Activated CD8-positive, alpha-beta memory T cell treated with anti-CD3 and anti-CD28 coated beads for 36 hours (primary cell): Measurements from ENCODE around the gene WDR27. TPM values are rescaled to one million over a fixed set of nuclear protein-coding genes. Genes with fewer than 3 reads are reported as not detected.
"Not testable (repeated sequence)": the region's sequence is repeated elsewhere in the genome, so short reads cannot be mapped to it uniquely, and the experiment has no call there.

ENCODE experiments used
- CTCF ChIA-PET: fragments of 350-600 bp; sonication (Branson Sonifier 250); formaldehyde crosslinking; loops from one replicate; lab custom pipeline; 2021; ENCODE audit warnings: antibody characterized with exemption; lab: Charles Lee
- POLR2A ChIA-PET: fragments of 350-600 bp; sonication (Branson Sonifier 250); formaldehyde crosslinking; loops from one replicate; lab custom pipeline; 2021; ENCODE audit warnings: antibody characterized with exemption; lab: Charles Lee
- total RNA-seq, 2 experiments: library from RNA; stranded (reverse); gene quantifications; one replicate each; pipeline ENCODE4 v1.2.3, GENCODE V29; 2021

WDR27 gene
- total RNA-seq, 2 experiments from 2014 or later = 32.0 TPM

DNA sequence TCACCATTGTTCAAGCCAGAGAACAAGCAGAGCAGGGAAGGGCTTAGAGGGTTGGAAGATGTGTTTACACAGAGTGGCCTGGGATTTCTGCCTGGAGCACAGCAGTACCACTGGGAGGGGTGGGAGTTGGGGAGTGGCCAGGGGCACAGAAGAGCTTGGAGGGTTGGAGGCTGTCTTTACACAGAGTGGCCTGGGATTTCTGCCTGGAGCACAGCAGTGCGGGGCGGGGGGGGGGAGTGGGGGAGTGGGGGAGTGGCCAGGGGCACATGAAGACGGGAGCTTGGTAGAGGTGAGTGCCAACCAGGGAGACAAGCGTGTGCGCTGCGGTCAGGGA, 50.9 kb downstream of the WDR27 start:
- ChIA-PET CTCF (no interaction called here), POLR2A (no interaction called here)

DNA sequence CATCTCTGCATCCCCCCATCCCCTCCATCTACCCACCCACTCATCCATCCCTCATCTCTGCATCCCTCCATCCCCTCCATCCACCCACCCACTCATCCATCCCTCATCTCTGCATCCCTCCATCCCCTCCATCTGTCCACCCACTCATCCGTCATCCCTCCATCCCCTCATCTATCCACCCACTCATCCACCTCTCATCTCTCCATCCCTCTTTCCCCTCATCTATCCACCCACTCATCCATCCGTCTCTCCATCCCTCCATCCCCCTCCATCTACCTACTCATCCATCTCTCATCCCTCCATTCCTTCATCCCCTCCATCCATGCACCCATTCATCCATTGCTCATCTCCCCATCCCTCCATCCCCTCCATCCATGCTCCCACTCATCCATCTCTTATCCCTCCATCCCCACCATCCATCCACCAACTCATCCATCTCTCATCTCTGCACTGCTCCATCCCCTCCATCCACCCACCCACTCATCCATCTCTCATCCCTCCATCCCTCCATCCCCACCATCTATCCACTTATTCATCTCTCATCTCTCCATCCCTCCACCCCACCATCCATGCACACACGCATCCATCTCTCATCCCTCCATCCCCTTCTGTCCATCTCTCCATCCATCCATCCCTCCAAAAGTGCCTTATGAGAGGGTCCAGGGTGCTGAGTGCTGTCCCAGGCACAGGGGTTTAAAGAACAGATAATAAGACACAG, 51.4 kb downstream of the WDR27 start:
- ChIA-PET POLR2A (no interaction called here), CTCF (no interaction called here)

DNA sequence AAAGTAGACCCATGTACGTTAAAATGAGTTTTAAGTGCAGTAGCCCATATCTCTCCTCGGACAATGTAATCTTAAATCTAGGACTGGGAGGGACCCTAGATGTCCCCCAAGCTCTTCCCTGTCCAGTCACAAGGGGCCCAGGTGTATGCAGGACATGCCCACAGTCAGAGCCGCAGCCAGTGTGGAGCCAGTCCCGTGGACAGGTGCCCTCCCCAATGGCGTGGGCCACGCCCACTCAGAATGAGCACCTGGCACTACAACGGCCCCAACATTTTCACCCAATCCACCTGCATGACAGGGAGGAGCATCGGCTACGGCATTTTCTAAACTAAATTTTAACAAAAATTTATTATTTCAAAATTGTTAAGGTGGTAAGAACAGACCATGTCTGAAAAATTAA, 53.2 kb downstream of the WDR27 start:
- POLR2A ChIA-PET = no interaction called here
- CTCF ChIA-PET = interaction anchor here (0.6 kb wide), 1 partner anchor 751 kb away, joined by 3 read pairs; no protein-coding TSS in a partner anchor

DNA sequence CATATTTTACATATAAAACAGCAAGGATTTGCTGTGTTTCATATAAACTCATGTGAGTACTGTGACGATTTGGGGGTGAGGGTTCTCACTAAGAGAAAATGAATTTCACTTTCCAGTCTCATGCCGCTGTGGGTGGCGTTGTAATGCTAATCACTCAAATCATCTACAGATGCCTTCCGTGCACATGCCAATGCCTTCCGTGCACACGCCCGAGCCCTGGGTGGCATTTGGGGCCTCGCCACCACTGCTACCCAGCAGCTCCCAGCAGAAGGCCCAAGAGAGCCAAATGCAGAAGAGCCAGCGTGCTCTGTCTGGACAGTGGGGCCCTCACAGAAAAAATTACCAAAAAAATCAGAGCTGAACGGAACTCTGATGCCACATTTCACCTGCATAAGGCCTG, 53.7 kb downstream of the WDR27 start:
- CTCF ChIA-PET = interaction anchor here (0.6 kb wide), 1 partner anchor 750 kb away, joined by 3 read pairs; no protein-coding TSS in a partner anchor

DNA sequence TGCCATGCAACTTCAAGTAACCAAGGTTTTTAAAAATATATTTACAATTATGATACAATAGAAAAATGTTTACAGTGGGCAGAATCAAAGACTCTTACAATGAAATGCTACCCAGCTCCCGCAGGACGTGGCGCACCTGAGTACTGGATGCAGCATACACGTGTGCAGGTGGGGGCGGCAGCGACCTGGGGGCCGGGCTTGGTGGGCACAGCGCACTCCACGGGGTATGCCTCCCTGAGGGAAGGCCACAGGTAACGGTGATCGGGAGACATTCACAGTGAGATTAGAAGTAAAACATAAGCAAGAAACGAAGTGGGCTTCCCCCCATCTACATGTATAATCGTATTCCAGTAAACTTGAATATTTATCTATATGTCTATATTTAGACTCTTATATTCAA, 54.2 kb downstream of the WDR27 start:
- POLR2A ChIA-PET = no interaction called here
- CTCF ChIA-PET = no interaction called here

More for the DNA sequence above, 53.7 kb downstream of the WDR27 start:
- POLR2A ChIA-PET = no interaction called here

DNA sequence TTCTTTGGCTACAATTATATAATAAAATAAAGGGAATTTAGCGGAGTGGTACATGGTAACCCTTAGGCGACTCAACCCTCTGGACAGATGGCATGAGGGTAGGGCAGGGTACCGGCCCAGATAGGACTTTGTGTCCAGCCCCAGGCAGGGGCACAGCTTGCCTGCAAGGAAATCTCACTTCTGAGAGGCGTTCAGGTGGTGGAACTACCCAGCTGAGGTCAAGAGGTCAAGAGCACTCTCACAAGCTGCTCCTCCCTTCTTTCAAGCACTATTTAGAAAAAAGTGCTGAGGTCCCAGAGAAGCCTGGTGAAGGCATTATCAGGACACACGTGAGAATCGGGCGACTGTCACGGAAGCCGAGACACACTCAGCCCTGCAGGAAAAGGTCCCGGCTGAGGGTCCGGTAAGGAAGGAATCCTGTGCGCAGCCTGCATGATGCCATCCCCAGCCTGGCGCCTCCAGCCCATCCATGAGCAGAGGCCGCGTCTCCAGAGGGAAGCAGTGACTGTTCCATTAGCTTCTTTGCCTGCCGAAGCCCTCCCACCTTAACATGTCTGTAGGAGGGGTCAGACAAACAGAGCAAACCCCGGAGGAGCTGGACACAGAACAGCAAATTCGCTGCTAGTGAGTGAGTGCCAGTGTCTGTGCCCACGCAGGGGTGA, 54.8 kb downstream of the WDR27 start:
- CTCF ChIA-PET = no interaction called here

DNA sequence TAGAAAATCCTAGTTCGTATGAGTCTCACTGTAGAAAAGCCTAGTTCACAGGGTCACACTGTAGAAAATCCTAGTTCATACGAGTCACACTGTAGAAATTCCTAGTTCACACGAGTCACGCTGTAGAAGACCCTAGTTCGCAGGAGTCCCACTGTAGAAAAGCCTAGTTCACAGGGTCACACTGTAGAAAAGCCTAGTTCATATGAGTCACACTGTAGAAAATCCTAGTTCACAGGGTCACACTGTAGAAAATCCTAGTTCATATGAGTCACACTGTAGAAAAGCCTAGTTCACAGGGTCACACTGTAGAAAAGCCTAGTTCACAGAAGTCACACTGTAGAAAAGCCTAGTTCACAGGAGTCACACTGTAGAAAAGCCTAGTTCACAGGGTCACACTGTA, 56.4 kb downstream of the WDR27 start:
- POLR2A ChIA-PET, CTCF ChIA-PET: not testable (repeated sequence)

More for the DNA sequence above, 54.8 kb downstream of the WDR27 start:
- POLR2A ChIA-PET = no interaction called here

DNA sequence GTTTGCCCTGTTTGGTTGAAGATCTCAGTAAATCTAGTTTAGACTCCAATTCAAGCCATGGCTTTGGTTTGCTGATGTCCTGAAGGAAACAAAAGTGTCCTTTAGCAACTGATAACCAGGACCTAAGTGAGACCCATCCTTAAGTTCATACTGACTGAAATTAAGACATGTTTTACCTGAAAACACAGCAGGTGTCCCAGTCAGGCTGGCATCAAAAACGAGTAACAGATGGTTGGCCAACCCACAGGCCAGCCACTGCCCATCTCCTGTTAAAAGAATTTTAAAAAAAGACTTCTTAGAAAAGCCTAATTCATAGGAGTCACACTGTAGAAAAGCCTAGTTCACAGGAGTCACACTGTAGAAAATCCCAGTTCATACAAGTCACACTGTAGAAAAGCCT, 58.3 kb downstream of the WDR27 start:
- POLR2A ChIA-PET = no interaction called here
- CTCF ChIA-PET = no interaction called here

DNA sequence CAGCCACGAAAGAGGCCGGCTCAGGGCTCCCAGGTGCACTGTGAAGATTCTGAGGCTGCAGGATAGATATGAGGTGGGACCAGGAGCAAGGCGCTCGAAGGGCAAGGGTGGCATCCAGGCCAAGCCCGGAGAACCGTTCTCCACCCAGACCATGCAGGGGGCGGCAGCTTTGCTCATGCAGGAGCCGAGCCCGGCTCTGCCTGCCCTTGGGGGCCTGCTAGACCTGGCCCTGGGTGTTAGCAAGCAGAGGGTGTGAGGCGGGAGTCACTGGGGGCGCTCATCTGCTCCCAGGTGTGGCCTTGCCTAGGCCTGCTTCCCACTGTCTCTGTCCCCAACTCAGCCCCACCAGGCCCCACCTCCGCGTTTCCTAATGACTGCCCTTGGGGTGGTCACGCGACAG, 59.4 kb downstream of the WDR27 start:
- ChIA-PET POLR2A (no interaction called here), CTCF (no interaction called here)

DNA sequence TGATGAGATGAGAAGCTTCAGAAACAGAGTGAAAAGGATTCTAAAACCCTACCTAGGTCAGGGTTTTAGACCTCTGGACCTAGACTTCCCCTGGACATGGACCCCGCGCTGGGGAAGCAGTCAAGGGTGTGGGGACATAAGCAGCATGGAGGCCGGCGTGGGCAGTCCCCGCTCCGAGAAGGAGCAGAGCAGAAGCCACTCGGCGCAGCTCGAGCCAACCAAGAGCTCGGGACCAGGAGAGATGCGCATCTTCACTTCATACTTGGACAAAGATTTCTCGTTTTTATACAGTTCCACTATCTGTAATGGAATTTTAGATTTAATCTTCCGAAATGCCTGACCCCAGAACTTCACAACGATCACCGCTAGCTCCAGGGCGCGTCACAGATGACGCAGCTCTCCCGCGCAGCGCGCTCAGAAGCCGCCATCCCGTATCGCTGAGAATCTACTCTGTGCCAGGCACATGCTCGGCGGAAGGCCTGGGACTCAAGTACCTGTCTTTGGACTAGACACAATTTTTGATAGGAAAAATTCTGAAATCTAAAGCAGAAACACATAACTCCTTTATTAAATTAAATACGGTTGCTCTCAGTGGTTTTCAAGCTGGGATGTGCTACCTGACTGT, 60.3 kb downstream of the WDR27 start:
- POLR2A ChIA-PET = no interaction called here

DNA sequence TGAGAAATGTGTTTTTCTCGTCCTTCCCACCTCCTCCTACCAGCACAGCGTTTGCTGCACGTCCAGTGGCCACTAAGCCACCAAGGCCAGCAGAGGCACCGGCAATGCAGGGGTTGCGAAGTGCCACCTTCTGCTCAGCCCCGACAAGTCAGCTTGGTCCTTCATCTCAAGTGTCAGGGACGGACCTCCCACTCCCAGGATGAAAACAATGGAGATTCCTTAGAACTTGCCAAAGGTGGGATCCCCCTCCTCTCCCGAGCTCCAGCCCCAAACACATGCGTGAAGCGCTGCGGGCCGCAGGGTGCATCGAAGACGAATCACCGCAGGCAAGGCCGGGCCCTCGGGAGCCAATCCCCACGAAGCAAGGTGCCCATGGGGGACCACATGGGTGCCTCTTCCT, 60.8 kb downstream of the WDR27 start:
- POLR2A ChIA-PET = no interaction called here
- CTCF ChIA-PET = no interaction called here

More for the DNA sequence above, 60.3 kb downstream of the WDR27 start:
- CTCF ChIA-PET = no interaction called here

DNA sequence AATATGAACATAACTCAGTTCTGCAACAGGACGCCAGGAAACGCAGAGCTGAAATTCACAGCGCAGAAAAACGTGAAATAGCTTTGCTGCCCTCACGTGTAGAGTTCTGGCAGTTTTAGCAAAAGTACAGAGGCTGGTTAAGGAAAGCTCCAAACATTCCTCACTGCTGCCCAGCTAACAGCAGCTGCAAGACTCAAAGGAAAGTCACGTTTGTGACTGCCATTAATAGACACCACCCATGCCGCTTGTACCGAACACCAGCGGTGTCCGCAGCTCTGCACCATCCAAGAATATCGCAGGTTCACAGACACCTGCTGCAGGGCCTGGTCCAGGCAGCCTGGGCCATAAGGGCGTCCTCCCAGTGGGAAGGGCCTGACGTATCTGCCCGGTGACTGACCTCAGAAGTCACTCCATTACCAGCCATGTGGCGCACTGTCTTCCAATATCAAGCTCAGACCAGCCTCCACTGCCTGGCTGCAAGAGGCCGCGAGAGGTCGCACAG, 61.4 kb downstream of the WDR27 start:
- ChIA-PET CTCF (interaction anchor here (0.7 kb wide), 1 partner anchor 29 kb away, joined by 3 read pairs; no protein-coding TSS in a partner anchor), POLR2A (no interaction called here)

DNA sequence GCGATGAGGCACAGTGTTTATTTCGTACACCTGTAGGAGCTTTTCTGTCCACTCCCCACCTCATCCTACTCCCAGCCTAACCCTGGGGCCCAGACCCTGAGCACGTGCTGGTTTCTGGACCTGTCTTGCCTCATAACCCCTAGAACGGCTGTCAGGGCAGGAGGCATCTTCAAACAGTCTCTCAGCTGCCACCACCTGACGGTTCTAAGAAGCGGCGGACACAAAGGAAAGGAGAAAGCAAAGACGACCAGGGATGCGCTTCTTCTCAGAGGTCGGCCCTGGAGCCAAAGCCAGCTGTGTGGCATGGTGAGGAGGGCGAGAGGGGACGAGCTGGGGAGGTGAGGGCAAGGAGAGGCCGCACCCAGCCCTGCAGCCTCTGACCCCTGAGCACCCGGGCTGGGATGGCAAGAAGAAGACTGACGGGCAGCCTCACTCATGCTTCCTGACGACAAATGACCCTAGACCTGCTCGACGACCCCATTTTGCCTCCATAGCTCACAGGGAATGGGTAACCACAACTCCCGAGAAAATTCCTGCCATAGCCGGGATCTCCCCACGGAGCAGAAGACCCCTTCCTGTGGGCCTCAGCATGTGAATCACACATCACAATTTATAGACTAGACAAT, 62.1 kb downstream of the WDR27 start:
- POLR2A ChIA-PET = no interaction called here
- CTCF ChIA-PET = interaction anchor here (0.7 kb wide), 1 partner anchor 28 kb away, joined by 3 read pairs; no protein-coding TSS in a partner anchor

DNA sequence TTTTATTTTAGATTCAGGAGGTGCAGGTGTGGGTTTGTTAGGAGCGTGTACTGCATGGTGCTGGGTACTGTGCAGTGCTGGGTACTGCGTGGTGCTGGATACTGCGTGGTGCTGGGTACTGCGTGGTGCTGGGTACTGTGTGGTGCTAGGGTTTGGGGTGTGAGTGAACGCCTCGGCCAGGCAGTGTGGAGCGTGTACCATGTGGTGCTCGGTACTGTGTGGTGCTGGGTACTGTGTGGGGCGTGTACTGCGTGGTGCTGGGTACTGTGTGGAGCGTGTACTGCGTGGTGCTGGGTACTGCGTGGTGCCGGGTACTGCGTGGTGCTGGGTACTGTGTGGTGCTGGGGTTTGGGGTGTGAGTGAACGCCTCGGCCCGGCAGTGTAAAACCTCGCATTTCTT, 62.9 kb downstream of the WDR27 start:
- ChIA-PET POLR2A (no interaction called here), CTCF (no interaction called here)

DNA sequence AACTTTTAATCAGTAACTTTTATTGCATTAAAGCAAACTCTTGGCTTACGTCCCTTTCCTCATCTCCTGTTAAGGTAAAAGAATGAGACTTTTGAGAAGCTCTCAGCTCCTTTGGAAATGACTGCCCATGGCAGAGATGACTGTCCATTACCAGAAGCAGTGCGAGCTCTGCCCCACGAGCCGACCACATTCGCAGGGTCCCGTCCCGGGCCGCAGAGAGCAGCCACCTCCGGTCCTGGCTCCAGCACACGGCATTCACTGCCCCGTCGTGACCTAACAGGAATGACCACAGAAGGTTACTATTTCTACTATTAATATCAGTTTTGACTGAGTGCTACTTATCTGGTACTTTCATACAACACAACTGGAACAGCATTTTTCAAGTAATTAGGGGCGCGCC, 63.4 kb downstream of the WDR27 start:
- CTCF ChIA-PET = no interaction called here
- POLR2A ChIA-PET = no interaction called here

DNA sequence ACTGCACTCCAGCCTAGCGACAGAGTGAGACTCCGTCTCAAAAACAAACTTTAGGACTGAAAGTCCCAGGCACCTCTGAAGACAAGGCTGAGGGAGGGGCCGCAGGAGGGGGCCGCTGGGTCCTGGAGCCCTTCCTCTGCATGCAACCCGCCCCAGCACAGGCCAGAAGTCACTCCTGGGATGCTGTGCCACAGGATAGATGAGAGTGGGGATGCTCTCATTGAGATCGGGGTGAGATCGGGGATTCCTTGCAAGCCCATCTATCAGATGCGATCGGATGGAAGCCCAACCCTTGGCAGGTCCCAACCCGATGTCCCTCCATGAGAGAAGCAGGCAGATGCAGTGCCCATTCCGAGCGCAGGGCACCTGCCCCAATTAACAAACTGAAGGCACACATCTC, 66.5 kb downstream of the WDR27 start:
- ChIA-PET POLR2A (no interaction called here), CTCF (no interaction called here)

DNA sequence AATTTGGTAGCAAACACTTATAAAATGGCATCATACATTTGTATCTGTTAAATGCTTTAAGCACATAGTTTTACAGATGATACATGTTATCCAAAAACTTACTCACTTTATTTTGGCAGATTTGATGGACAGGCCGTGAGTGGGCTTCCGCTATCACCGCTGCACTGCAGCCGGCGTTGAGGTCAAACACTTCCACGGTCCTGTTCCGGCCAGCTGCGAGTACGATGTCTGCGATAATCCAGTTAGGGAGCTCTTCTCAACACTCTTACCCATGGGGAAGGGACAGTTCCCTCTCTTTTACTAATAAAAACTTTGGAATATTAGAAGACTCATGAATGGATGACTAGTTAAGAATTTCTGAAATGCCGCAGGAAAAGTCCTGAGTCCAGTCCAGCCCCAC, 69.0 kb downstream of the WDR27 start:
- POLR2A ChIA-PET = no interaction called here
- CTCF ChIA-PET = no interaction called here

DNA sequence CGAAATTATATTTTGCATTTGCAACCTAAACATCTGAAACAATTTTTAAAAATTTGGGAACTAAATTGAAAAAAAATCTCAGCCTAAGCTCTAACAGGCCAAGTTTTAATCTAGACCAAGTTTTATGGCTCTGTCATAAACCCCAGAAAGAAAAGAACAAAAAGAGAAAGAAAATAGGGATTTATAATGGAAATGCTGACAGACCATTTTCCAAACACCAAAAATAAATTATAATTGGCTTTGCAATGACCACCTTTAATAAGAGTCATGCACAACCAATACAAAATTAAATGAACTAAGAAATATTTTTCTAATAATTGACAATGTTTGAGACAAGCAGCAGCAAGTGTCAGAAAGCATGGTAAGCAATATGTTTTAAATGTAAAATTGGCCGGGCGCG, 72.6 kb downstream of the WDR27 start:
- ChIA-PET POLR2A (no interaction called here), CTCF (no interaction called here)

DNA sequence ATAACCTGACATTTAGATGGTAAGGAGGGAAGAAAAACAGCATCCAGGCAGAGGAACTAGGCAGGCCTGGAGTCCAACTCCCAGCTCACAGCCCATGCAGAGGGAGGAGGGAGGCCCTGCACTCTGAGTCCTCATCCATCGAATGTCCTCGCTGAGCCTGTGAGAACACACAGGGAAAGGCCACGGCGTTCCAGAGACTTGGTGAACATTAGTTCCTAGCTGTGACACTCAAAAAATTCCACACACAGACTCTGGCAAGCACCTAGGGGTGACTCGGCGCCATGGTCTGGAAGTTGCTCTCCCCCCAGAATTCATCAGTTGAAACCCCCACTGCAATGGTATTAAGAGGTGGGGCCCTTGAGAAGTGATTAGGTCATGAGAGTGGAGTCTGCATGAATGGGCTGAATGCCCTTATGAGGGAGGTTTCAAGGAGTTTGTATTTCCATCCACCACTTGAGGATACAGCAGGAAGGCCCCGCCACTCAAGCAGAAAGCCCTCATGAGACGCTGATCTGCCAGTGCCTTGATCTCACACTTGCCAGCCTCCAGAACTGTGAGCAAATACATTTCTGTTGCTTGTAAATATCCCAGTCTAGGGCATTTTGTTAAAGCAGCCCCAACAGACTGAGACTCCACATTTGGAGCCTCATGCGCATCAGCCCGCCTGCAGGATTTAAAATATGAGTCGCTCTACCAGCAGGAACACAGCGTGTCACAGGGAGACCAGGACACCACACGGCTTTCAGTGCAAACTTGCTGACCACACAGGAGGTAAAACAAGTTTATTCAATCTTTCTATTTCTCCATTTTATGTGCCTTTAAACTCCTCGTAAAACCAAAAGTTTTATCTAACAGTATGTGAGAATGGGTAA, 73.9 kb downstream of the WDR27 start:
- ChIA-PET CTCF (no interaction called here), POLR2A (no interaction called here)
